CD4-positive, alpha-beta T cell treated with Interleukin-17A for 1 hour (primary cell): Measurements from ENCODE around the gene COL26A1.
"Not testable (repeated sequence)": the region's sequence is repeated elsewhere in the genome, so short reads cannot be mapped to it uniquely, and the experiment has no call there.

Experiments used
- DNase-seq: peaks from one replicate; pipeline ENCODE4 v3.0.0-alpha.2; 2020

Gene COL26A1

GRCh38 chr7:101505510-101505909 lies 142.8 kb downstream of the COL26A1 start:
- not testable (repeated sequence) for DNase-seq

- no peak for DNase-seq
These were observed 143.9 kb downstream of the COL26A1 start for GRCh38 chr7:101506531-101506930.

- no peak for DNase-seq
These were observed 144.7 kb downstream of the COL26A1 start for GRCh38 chr7:101507327-101507726.

DNA sequence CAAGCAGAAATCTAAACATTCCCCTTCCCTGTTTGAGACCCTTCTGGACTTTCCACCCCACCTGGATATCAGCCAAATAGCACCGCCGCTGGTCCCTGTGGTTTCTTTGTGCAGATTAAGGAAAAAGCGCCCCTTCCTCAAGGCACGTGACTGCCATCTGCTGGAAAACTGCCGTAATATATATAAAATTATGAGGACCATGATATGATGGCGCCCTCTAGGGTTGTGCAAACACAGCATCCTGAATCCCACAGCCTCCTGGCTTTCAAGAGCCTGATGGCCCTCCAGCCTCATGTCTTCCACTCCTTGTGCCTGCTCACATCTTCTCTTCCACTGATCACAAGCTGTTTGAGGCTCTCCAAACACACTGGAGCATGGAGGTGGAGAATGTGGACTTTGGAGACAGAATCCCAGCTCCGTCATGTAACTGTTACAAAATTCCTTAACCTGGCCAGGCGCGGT lies 145.1 kb downstream of the COL26A1 start:
- DNase-seq, result peak; percentile 21

GRCh38 chr7:101510297-101510696 lies 147.6 kb downstream of the COL26A1 start:
- DNase-seq, result no peak

- DNase-seq, result no peak
These were observed 149.3 kb downstream of the COL26A1 start for GRCh38 chr7:101511965-101512364.

GRCh38 chr7:101516851-101517250 lies 154.2 kb downstream of the COL26A1 start:
- no peak for DNase-seq

DNA sequence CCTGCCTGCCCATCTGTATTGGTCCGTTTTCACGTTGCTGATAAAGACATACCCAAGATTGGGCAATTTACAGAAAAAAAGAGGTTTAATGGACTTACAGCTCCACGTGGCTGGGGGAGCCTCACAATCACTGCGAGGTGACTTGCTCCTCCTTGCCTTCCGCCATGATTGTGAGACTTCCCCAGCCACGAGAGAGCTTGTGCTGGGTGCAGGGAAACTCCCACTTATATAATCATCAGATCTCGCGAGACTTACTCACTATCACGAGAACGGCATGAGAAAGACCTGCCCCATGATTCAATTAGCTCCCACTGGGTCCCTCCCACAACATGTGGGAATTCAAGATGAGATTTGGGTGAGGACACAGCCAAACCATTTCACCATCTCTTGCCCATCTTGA lies 154.6 kb downstream of the COL26A1 start:
- no peak for DNase-seq

DNA sequence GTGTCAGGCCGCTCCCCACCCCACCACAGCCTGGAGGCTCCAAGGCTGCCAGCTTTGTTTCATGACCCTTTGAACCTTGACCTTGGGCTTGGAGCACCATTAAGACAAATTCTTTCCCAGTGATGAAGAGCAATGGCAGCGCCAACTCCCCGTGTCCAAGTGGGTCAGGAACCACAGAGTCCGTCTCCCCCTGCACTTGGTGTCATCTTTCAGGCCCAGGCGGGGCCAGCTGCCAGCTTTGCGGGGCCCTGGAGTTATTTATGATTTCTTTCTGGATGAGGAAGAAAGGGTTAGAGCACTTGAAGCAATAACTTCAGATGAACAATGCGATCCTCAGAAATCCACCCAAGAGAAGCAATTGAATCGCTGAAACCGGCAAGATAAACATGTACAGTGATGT lies 155.7 kb downstream of the COL26A1 start:
- no peak for DNase-seq

GRCh38 chr7:101519324-101520023 lies 156.8 kb downstream of the COL26A1 start:
- no peak for DNase-seq

- DNase-seq, result no peak
These were observed 158.8 kb downstream of the COL26A1 start for GRCh38 chr7:101521430-101521925.

- DNase-seq, result no peak
These were observed 159.3 kb downstream of the COL26A1 start for GRCh38 chr7:101522021-101522420.

GRCh38 chr7:101527844-101528667 lies 165.4 kb downstream of the COL26A1 start:
- DNase-seq, result no peak

- DNase-seq, result no peak
These were observed 166.9 kb downstream of the COL26A1 start for GRCh38 chr7:101529560-101529959.

- DNase-seq, result no peak
These were observed 169.2 kb downstream of the COL26A1 start for GRCh38 chr7:101531726-101532357.

- no peak for DNase-seq
These were observed 169.9 kb downstream of the COL26A1 start for GRCh38 chr7:101532400-101533102.

DNA sequence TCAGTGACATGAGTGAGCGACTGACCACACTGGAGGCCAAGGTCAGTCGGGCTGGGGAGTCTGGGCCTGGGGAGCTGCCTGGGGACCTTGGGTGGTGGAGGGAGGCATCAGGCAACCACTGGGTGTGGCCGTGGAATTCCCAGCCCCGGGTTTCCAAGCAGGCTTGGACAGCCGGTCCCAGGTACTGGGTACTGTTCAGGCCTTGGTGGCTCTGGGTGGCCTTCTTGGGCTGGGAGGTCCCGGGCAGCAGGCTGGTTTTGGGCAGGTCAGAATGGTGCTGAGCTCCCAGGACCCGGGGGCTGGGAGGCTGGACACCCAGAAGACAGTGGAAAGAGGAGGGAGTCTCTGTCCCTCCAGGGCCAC lies 170.4 kb downstream of the COL26A1 start:
- no peak for DNase-seq

DNA sequence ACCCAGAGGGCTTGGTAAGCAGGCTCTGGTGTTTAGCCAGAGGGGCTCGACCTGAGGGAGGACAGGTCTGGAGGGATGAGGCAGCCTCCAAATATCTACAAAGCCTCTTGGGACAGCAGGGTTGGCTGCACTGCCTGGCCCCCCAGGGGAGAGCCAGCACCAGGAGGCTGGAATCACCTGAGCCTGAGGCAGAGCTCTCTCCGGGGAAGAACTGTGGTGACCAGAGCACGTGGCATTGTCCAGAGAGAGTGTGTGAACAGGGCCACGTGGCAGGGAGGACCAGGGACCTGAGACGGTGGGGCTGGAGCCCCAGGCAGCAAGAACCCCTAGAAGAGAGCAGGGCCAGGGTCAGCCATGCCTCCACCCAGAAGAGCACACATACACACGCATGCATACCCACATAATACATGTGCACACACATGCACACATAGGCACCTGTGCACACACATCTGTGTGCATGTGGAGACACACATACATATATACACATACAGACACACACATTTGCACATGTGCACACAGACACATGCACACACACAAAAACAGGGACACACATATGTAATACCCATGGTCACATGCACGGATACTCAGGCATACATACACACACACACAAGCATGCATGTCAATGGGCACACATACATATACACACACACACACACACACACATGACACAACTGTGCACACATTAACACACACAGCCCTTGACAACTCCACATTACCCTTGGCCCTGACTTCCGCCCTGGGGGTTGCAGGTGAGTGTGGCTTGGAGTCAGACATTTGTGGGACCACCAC lies 171.5 kb downstream of the COL26A1 start:
- no peak for DNase-seq

- no peak for DNase-seq
These were observed 172.2 kb downstream of the COL26A1 start for GRCh38 chr7:101534873-101535272.

DNA sequence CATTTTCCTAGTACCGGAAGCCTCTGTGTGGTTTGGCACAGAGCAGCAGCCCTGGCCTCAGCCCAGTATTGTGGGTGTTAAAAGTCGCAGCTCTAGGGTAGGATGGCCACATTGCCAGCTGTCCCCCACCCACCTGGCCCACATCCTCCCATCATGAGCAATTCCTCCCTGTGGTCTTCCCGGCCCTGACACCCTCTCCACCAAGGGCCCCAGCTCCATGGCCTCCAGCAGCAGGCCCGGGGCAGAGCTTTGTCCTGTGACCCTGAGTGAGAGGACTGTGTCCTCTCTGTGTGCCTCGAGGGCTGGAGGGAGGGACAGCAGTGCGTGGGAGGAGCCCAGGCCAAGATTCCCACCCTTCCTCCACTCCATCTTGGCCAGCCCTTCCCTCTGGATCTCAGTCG lies 172.7 kb downstream of the COL26A1 start:
- DNase-seq, result no peak

- no peak for DNase-seq
These were observed 173.6 kb downstream of the COL26A1 start for GRCh38 chr7:101536232-101536631.

GRCh38 chr7:101536668-101537067 lies 174.0 kb downstream of the COL26A1 start:
- no peak for DNase-seq
